ENCODE measurements around the gene ANKRD17. TPM values are rescaled to one million over a fixed set of nuclear protein-coding genes. Genes with fewer than 3 reads are reported as not detected.
A peak's percentile ranks its signal among the peaks of the same experiment; 100 is the strongest.

The ANKRD17 gene
- total RNA-seq, 1 donor = 80.7 TPM

DNA sequence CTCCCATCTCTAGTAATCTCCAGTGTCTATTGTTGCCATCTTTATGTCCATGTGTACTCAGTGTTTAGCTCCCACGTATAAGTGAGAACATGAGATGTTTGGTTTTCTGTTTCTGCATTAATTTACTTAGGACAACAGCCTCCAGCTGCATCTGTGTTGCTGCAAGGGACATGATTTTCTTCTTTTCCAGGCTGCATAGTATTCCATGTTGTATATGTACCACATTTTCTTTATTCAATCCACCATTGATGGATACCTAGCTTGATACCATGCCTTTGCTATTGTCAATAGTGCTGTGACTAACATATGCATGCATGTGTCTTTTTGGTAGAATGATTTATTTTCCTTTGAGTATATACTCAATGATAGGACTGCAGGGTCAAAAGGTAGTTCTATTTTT lies 18.6 kb upstream of the ANKRD17 start:
- no peak overlapping the region for H3K4me3 ChIP-seq (ENCODE audit: low read depth, low read length)
- TF ChIP-seq, protein P1, sequence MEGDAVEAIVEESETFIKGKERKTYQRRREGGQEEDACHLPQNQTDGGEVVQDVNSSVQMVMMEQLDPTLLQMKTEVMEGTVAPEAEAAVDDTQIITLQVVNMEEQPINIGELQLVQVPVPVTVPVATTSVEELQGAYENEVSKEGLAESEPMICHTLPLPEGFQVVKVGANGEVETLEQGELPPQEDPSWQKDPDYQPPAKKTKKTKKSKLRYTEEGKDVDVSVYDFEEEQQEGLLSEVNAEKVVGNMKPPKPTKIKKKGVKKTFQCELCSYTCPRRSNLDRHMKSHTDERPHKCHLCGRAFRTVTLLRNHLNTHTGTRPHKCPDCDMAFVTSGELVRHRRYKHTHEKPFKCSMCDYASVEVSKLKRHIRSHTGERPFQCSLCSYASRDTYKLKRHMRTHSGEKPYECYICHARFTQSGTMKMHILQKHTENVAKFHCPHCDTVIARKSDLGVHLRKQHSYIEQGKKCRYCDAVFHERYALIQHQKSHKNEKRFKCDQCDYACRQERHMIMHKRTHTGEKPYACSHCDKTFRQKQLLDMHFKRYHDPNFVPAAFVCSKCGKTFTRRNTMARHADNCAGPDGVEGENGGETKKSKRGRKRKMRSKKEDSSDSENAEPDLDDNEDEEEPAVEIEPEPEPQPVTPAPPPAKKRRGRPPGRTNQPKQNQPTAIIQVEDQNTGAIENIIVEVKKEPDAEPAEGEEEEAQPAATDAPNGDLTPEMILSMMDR (IDR thresholded peaks at IDR 0.05; ENCODE audit: insufficient read depth, low read depth, low read length) = no peak
- DNase-seq (ENCODE audit: low read depth) = no peak

DNA sequence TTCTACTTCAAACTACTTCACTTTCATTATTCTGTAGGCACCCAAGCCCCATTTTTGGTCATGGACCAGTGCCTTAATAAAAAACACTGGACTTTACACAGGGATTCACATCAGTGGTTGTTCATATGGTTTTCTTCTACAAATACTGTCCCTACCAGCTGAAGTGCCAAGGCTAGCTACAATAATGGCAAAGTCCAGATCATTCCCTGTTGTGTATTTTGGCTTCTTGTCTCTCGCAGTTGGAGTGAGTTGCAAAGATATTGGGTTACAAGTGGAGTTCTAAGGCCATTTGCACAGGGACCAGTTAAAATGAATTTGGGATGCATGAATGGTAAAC lies 16.7 kb upstream of the ANKRD17 start:
- H3K4me3 ChIP-seq (ENCODE audit: low read depth, low read length) = no peak overlapping the region
- DNase-seq (ENCODE audit: low read depth) = no peak
- TF ChIP-seq, protein P1 (IDR thresholded peaks at IDR 0.05; ENCODE audit: insufficient read depth, low read depth, low read length) = no peak

- TF ChIP-seq, protein P1 (IDR thresholded peaks at IDR 0.05; ENCODE audit: insufficient read depth, low read depth, low read length) = no peak
- no peak for DNase-seq (ENCODE audit: low read depth)
- H3K4me3 ChIP-seq (ENCODE audit: low read depth, low read length) = no peak overlapping the region
These were observed 14.2 kb upstream of the ANKRD17 start for GRCh38 chr4:73272816-73273215.

DNA sequence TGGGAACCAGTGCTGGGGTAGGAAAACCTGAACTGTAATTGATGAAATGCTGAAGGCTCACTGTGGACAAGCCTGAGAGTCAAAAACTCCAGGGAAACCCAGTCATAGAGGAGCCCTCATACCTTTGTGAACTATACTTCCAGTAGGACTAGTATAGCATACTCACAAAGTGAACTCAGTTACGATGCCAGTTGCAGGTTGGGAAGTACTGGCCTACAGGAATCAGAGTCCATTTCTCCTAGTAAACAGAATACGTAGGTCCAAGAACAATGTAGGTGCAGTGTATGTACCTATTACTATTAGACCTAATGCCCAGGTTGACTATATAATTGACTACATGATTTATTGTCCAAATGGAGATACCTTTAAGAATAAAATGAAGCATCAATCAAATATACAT lies 8.5 kb upstream of the ANKRD17 start:
- no peak overlapping the region for H3K4me3 ChIP-seq (ENCODE audit: low read depth, low read length)
- TF ChIP-seq, protein P1 (IDR thresholded peaks at IDR 0.05; ENCODE audit: insufficient read depth, low read depth, low read length) = no peak
- DNase-seq (ENCODE audit: low read depth) = no peak

DNA sequence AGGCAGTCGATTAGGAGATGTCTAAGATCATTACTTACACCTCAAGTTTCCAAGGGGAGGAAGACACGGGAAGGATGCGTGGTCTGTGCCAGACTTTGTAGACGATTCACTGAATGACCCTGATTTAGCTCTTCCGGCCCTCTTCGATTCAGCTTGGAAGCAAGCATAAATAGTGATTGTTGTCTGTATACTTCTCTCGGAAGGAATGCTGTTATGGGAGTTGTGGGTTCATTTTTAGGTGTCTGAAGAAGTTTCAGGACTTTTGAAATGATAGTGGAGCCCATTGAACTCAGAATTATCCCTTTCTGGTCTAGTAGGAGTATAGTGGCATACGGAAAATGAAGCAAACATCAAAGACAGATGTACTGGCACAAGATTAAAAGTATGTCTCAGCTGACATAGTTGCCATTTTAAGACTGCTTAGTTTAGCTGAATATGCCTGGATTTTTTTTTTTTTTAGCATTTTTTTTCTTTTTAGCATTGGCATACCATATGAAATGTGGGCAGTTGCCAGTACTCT lies 1.0 kb upstream of the ANKRD17 start:
- DNase-seq (ENCODE audit: low read depth) = peak; percentile 53
- TF ChIP-seq, protein P1 (IDR thresholded peaks at IDR 0.05; ENCODE audit: insufficient read depth, low read depth, low read length) = no peak
- H3K4me3 ChIP-seq (ENCODE audit: low read depth, low read length) = peak overlapping the region; percentile 99

DNA sequence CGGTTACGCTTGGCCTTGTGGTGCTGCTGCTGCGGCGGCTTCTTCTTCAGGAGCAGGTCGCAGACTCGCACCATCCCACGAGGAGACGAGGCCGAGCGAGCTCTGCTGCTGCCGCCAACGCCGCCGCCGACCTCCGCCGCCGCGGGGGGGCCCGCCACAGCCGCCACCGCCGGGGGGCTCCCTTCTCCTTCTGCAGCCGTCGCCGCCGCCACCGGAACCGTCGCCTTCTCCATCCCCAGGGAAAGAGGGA lies 237 bp downstream of the ANKRD17 start:
- no peak for DNase-seq (ENCODE audit: low read depth)
- TF ChIP-seq, protein P1 (IDR thresholded peaks at IDR 0.05; ENCODE audit: insufficient read depth, low read depth, low read length) = no peak
- peak overlapping the region; percentile 99 for H3K4me3 ChIP-seq (ENCODE audit: low read depth, low read length)

DNA sequence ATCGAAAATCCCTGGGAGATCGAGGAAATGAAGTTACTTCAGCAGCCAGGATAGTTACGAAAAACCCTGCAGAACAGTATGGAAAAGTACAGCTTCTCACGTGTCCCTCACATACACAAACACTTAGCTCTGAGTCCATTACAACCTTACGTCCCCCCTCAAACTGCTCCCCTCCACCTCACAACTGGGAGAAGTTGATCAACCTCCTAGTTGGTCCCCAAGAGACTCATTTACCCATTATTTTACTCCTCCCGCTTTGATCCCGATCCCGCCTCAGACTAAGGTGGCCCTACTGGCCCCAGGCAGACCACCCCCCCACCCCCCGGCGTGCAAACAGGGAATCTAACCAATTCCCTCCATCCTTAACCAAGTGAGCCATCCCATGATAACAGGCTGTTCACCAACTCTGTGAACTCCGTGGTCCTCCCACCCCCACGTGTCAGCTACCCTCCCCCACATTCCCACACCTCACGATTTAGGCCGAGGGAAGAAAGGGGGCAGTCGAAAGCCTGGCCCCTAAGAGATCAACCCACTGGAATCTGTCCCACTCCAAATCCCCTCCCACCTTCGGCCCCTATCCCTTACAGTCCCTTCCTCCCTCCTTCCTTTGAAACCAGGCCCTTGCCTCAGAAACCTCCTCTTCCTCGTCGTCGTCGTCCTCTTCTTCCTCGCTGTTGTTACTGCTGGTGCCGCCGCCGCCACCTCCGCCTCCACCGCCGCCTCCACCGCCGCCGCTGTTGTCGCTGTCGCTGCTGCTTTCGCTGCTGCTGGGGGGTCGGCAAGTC lies 755 bp downstream of the ANKRD17 start:
- TF ChIP-seq, protein P1 (IDR thresholded peaks at IDR 0.05; ENCODE audit: insufficient read depth, low read depth, low read length) = no peak
- H3K4me3 ChIP-seq (ENCODE audit: low read depth, low read length) = peak overlapping the region; percentile 99
- peak; percentile 78 for DNase-seq (ENCODE audit: low read depth)
